Vagina (tissue), 2 donors: ENCODE measurements around the gene CACNG7.

Experiments
- POLR2A ChIP-seq, 2 donors: fragments of 450-650 bp; IDR thresholded peaks; one replicate each; pipeline ENCODE4 v1.6.1; 2017; ENCODE audit warnings: antibody characterized with exemption in 2 of 2, mild to moderate bottlenecking in 2 of 2, moderate library complexity in 2 of 2
- TF ChIP-seq, protein P1 (sequence below), 3 experiments: fragments of 450-650 bp in 2 of 3; fragments of 200-600 bp in 1 of 3; sonication (generic) in 1 of 3; IDR thresholded peaks; one replicate each; pipeline ENCODE4 v1.5.1; 2017 to 2019; ENCODE audit warnings: antibody characterized with exemption in 3 of 3, mild to moderate bottlenecking in 2 of 3, moderate library complexity in 2 of 3

DNA sequence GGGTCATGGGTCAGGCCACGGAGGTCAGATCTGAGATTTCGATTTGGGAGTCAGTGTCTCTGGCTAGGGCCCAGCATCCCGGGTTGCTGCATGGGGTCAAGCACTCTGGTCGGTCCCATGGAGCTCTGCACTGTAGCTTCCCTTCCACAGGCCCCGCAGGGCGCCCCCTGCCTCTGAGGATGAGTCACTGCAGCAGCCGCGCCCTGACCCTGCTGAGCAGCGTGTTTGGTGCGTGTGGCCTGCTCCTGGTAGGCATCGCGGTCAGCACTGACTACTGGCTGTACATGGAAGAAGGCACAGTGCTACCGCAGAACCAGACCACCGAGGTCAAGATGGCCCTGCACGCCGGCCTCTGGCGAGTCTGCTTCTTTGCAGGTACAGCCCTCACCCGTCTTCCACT, 3.6 kb downstream of the CACNG7 start:
- TF ChIP-seq, protein P1, sequence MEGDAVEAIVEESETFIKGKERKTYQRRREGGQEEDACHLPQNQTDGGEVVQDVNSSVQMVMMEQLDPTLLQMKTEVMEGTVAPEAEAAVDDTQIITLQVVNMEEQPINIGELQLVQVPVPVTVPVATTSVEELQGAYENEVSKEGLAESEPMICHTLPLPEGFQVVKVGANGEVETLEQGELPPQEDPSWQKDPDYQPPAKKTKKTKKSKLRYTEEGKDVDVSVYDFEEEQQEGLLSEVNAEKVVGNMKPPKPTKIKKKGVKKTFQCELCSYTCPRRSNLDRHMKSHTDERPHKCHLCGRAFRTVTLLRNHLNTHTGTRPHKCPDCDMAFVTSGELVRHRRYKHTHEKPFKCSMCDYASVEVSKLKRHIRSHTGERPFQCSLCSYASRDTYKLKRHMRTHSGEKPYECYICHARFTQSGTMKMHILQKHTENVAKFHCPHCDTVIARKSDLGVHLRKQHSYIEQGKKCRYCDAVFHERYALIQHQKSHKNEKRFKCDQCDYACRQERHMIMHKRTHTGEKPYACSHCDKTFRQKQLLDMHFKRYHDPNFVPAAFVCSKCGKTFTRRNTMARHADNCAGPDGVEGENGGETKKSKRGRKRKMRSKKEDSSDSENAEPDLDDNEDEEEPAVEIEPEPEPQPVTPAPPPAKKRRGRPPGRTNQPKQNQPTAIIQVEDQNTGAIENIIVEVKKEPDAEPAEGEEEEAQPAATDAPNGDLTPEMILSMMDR (IDR thresholded peaks at IDR 0.05) = no peak
- no peak for TF ChIP-seq POLR2A (IDR thresholded peaks at IDR 0.05)
